CD4-positive, alpha-beta T cell (primary cell): ENCODE measurements around the gene LZIC. TPM values are rescaled to one million over a fixed set of nuclear protein-coding genes. Genes with fewer than 3 reads are reported as not detected.

ENCODE experiments used
- ATAC-seq: fragments of 200-7000 bp; cut with Tn5 transposase; one replicate; pipeline ENCODE4 v1.10.0; 2022; ENCODE audit warnings: mild to moderate bottlenecking; ENCODE audit not compliant: poor library complexity
- CTCF ChIA-PET: fragments of 350-600 bp; sonication (Branson Sonifier 250); formaldehyde crosslinking; loops from one replicate; lab custom pipeline; 2021; ENCODE audit warnings: antibody characterized with exemption, inconsistent platforms; lab: Charles Lee
- POLR2A ChIA-PET: fragments of 350-600 bp; sonication (Branson Sonifier 250); formaldehyde crosslinking; loops from one replicate; lab custom pipeline; 2021; ENCODE audit warnings: antibody characterized with exemption, inconsistent platforms; lab: Charles Lee
- DNase-seq, 14 experiments: peaks; one replicate each; pipeline ENCODE4 v3.0.0-alpha.2; 2013 to 2020; ENCODE audit warnings: mixed read lengths in 2 of 14
- H3K27ac ChIP-seq, 2 donors: one replicate each; pipeline versions ENCODE4 v1.5.1 to v1.7.0; 2013; ENCODE audit warnings: low read length in 2 of 2, low read depth in 1 of 2, mild to moderate bottlenecking in 1 of 2
- H3K27me3 ChIP-seq, 2 experiments: 1 replicate in 1 of 2; 2 replicates in 1 of 2; pipeline versions ENCODE4 v1.6.1 to v1.7.0; 2013; ENCODE audit warnings: low read length in 2 of 2, control low read depth in 1 of 2, mild to moderate bottlenecking in 1 of 2, moderate library complexity in 1 of 2; ENCODE audit not compliant: insufficient read depth in 2 of 2, control insufficient read depth in 1 of 2
- H3K36me3 ChIP-seq: one replicate; pipeline ENCODE4 v1.6.1; 2013; ENCODE audit warnings: low read length, control low read depth; ENCODE audit not compliant: insufficient read depth
- H3K4me1 ChIP-seq: one replicate; pipeline ENCODE4 v1.6.1; 2013; ENCODE audit warnings: low read length, control low read depth; ENCODE audit not compliant: insufficient read depth
- H3K4me3 ChIP-seq: one replicate; pipeline ENCODE4 v1.5.1; 2013; ENCODE audit warnings: mild to moderate bottlenecking, low read length, moderate library complexity
- H3K9me3 ChIP-seq, 2 experiments: 1 replicate in 1 of 2; 2 replicates in 1 of 2; pipeline versions ENCODE4 v1.6.1 to v1.7.0; 2013; ENCODE audit warnings: low read length in 2 of 2, mild to moderate bottlenecking in 2 of 2, control low read depth in 1 of 2, moderate library complexity in 1 of 2; ENCODE audit not compliant: control insufficient read depth in 1 of 2, insufficient read depth in 1 of 2
- H3K27ac Mint-ChIP-seq: one replicate; pipeline ENCODE4 v1.8.0; 2020; ENCODE audit warnings: mixed read lengths
- H3K27me3 Mint-ChIP-seq: one replicate; pipeline ENCODE4 v1.8.0; 2021; ENCODE audit warnings: mixed read lengths
- H3K36me3 Mint-ChIP-seq: one replicate; pipeline ENCODE4 v1.8.0; 2021; ENCODE audit warnings: low read depth, mixed read lengths
- H3K4me1 Mint-ChIP-seq: one replicate; pipeline ENCODE4 v1.8.0; 2021; ENCODE audit warnings: low read depth, mixed read lengths
- H3K4me3 Mint-ChIP-seq: one replicate; pipeline ENCODE4 v1.8.0; 2020; ENCODE audit warnings: mild to moderate bottlenecking, mixed read lengths
- H3K9me3 Mint-ChIP-seq: one replicate; pipeline ENCODE4 v1.8.0; 2020; ENCODE audit warnings: mixed read lengths
- intact Hi-C, 2 experiments: fragments of 100-400 bp; cut with DNase I in 1 of 2; cut with micrococcal nuclease in 1 of 2; formaldehyde crosslinking; loops; one replicate each; pipeline versions ENCODE4 v1.15.1 to v1.9.0; 2023 to 2025; cut with DNase I, micrococcal nuclease
- total RNA-seq, 174 experiments: library from RNA in 2 of 174; stranded (reverse) in 2 of 174; gene quantifications; one replicate each; pipeline ENCODE4 v1.2.3 and lab custom pipeline; 2021 to 2026
- TF ChIP-seq, protein P1 (sequence below): fragments of 200-600 bp; IDR thresholded peaks from one replicate; pipeline ENCODE4 v1.8.0; 2022; ENCODE audit warnings: antibody characterized with exemption, mild to moderate bottlenecking

The LZIC gene
- total RNA-seq, 2 experiments from 2014 or later: 16.0 to 18.1 TPM

DNA sequence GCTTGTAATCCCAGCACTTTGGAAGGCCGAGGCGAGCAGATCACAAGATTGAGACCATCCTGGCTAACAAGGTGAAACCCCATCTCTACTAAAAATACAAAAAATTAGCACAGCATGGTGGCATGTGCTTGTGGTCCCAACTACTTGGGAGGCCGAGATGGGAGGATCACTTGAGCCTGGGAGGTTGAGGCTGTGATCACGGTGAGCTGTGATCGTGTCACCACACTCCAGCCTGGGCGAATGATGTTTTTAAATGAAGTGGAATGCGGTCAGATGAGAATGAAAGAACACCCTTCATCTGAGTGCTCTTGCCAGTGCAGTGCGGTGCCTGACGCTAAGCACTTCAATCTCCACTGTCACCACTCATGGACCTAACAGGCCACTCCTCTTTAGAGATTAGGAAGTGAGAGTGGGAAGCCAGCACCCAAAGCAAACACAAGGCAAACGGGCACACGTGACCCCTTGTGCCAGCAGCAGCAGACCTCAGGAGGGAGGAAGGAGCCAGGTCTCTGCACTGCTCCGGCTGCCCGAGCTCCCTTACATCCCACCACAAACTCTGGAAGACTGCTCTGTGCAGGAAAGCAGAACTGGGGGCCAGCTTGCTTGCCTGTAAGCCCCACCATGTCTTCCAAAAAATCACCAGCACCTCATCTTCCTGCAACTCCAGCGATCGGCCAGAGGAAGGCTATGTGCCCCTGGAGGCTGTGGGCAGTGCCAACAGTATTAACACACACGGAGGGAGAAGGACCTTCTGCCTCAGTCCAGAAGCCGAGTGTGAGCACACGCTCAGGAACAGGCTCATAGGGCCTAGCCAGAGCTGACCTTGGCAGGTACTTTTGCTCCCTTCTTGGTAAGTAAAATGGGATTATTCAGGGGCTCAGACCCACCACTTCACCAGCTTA is 42.8 kb downstream of the LZIC start:
- intact Hi-C loops: no loop called here
- H3K36me3 ChIP-seq: no peaks in the 10 kb centered on the region
- CTCF ChIA-PET: no interaction called here
- Mint-ChIP-seq H3K4me3 (no peak overlapping the region), H3K27ac (no peak overlapping the region), H3K36me3 (no peaks in the 10 kb centered on the region), H3K9me3 (no peaks in the 10 kb centered on the region), H3K27me3 (no peaks in the 10 kb centered on the region), H3K4me1 (peaks cover 12% of the 10 kb centered on the region)
- DNase-seq (peak in 4 of 14 experiments; percentile 12 to 63 (median 40)), ATAC-seq (peak; percentile 44)
- TF ChIP-seq, protein P1, sequence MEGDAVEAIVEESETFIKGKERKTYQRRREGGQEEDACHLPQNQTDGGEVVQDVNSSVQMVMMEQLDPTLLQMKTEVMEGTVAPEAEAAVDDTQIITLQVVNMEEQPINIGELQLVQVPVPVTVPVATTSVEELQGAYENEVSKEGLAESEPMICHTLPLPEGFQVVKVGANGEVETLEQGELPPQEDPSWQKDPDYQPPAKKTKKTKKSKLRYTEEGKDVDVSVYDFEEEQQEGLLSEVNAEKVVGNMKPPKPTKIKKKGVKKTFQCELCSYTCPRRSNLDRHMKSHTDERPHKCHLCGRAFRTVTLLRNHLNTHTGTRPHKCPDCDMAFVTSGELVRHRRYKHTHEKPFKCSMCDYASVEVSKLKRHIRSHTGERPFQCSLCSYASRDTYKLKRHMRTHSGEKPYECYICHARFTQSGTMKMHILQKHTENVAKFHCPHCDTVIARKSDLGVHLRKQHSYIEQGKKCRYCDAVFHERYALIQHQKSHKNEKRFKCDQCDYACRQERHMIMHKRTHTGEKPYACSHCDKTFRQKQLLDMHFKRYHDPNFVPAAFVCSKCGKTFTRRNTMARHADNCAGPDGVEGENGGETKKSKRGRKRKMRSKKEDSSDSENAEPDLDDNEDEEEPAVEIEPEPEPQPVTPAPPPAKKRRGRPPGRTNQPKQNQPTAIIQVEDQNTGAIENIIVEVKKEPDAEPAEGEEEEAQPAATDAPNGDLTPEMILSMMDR: no peak
- no peak overlapping the region for H3K4me3 ChIP-seq
- no peaks in the 10 kb centered on the region for H3K27me3 ChIP-seq
- no peak overlapping the region for H3K27ac ChIP-seq
- H3K4me1 ChIP-seq: peaks cover 8% of the 10 kb centered on the region
- no peaks in the 10 kb centered on the region for H3K9me3 ChIP-seq
- POLR2A ChIA-PET: interaction anchor here (0.8 kb wide), 1 partner anchor 10 kb away, joined by 4 read pairs; no protein-coding TSS in a partner anchor

DNA sequence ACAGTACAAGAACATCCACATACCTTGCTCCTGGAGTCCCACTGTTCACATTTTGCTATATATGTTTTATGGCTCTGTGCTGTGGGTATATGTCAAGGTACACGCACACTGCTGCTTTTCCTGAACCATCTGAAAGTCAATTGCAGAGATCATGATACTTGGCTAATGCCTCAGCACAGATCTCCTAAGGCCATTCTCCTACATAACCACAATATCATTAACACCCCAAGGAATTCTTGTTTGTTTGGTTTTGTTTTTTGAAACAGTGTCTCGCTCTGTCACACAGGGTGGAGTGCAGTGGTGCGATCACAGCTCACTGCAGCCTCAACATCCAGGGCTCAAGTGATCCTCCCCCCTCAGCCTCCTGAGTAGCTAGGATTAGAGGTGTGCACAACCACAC is 49.1 kb downstream of the LZIC start:
- H3K4me1 Mint-ChIP-seq: peaks cover 4% of the 10 kb centered on the region
- H3K27ac ChIP-seq: no peak overlapping the region

DNA sequence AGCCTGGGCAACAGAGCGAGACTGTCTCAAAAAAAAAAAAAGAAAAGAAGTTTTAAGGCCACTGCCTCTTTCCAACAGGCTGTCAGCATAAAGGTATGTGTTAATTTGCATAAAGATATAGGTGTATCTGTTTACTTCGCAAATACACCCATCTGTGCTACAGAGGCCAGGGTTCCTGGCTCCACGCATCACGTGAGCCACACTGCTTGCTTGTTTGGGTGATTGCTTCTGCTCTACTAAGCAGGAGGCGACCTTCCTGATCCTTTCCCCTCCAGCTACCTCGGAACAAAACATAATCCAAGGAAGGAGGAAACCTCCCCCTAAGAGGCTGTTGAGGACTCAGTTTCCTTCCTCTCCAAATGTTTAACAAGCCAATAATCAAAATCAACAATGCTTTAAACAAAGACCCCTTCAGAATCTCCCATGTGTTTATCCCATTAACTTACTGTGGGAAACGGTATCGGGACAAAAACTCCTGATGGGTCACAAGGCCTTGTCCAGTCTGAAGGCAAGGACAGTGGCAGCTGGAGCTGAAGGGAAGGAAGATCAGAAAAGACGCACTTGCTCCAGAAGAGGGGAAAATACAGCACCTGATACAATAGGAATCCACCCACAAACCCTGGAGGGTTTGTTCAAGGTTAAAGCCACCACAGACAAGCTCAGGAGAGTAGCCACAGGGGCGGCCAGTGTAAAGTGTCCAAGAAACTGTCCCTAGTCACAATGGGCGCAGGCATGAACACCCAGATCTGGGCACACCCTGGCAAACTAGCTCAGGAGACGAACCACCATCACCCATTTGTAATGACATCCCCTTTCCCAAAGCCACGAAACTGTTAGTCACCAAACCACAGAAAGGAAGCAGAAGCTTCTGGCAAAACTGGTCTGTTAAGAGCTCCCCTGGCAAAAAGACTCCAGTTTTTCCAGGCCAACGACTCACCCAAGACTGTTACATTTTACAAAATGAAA is 50.3 kb downstream of the LZIC start:
- Histone ChIP-seq H3K4me3 (no peak overlapping the region), H3K27ac (no peak overlapping the region), H3K9me3 (no peaks in the 10 kb centered on the region), H3K4me1 (peaks cover 3% of the 10 kb centered on the region), H3K36me3 (peaks cover 3% of the 10 kb centered on the region), H3K27me3 (no peaks in the 10 kb centered on the region)
- Mint-ChIP-seq H3K4me1 (peaks cover 4% of the 10 kb centered on the region), H3K27me3 (no peaks in the 10 kb centered on the region), H3K36me3 (no peaks in the 10 kb centered on the region), H3K9me3 (no peaks in the 10 kb centered on the region), H3K4me3 (no peak overlapping the region), H3K27ac (no peak overlapping the region)
- ChIA-PET CTCF (no interaction called here), POLR2A (no interaction called here)
- intact Hi-C loops: no loop called here
- DNase-seq (peak in 3 of 14 experiments; percentile 7 to 53 (median 46)), ATAC-seq (no peak)
- TF ChIP-seq, protein P1: no peak

More for the DNA sequence above, 49.1 kb downstream of the LZIC start:
- CTCF ChIA-PET: interaction anchor here (1.6 kb wide), 1 partner anchor 9 kb away, joined by 3 read pairs; no protein-coding TSS in a partner anchor
- no peak for ATAC-seq
- TF ChIP-seq, protein P1: no peak
- intact Hi-C loops: no loop called here
- H3K36me3 ChIP-seq: peaks cover 3% of the 10 kb centered on the region
- no peak for DNase-seq
- H3K4me3 Mint-ChIP-seq: no peak overlapping the region
- no peak overlapping the region for H3K4me3 ChIP-seq
- peaks cover 3% of the 10 kb centered on the region for H3K4me1 ChIP-seq
- no peak overlapping the region for H3K27ac Mint-ChIP-seq
- no peaks in the 10 kb centered on the region for H3K27me3 Mint-ChIP-seq
- POLR2A ChIA-PET: no interaction called here
- no peaks in the 10 kb centered on the region for H3K27me3 ChIP-seq
- no peaks in the 10 kb centered on the region for H3K9me3 ChIP-seq
- no peaks in the 10 kb centered on the region for H3K36me3 Mint-ChIP-seq
- no peaks in the 10 kb centered on the region for H3K9me3 Mint-ChIP-seq
